A549 (cell line): ENCODE measurements around the gene HSD11B1. TPM values are rescaled to one million over a fixed set of nuclear protein-coding genes. Genes with fewer than 3 reads are reported as not detected.

Experiments
- ATAC-seq, 2 experiments: fragments of 200-7000 bp in 1 of 2; fragments of >200 bp in 1 of 2; cut with Nextera tagmentation in 1 of 2; cut with Tn5 transposase in 1 of 2; 3 replicates each; pipeline versions ENCODE4 v1.8.0 to v1.9.1; 2018 to 2020; ENCODE audit warnings: mild to moderate bottlenecking in 1 of 2, moderate library complexity in 1 of 2
- CTCF ChIA-PET: fragments of 300-600 bp; sonication (Branson Sonifier 250); formaldehyde crosslinking; extraction: SDS; loops from one replicate; lab custom pipeline; 2021; ENCODE audit warnings: antibody characterized with exemption, inconsistent platforms; lab: Yijun Ruan, JAX
- POLR2A ChIA-PET: fragments of 350-600 bp; formaldehyde crosslinking; extraction: SDS; loops from one replicate; lab custom pipeline; 2021; ENCODE audit warnings: antibody characterized with exemption, inconsistent platforms; lab: Yijun Ruan, JAX
- DNase-seq, 2 experiments: peaks; one replicate each; pipeline versions ENCODE4 v3.0.0 to v3.0.0-alpha.2; 2011 to 2016; ENCODE audit warnings: low read depth in 1 of 2, low spot score in 1 of 2
- FAIRE-seq: peaks from 2 replicates; lab custom pipeline; 2011; peaks lifted over from hg19 to GRCh38; lab: Jason Lieb, UNC
- H3K27ac ChIP-seq, 2 experiments: fragments of >200 bp; sonication (Bioruptor Twin); formaldehyde crosslinking; 3 replicates each; pipeline ENCODE4 v1.5.1; 2016 to 2017
- H3K4me1 ChIP-seq: fragments of >200 bp; sonication (Bioruptor Twin); formaldehyde crosslinking; 3 replicates; pipeline ENCODE4 v1.6.1; 2016
- H3K4me2 ChIP-seq: fragments of >200 bp; sonication (Bioruptor Twin); formaldehyde crosslinking; 3 replicates; pipeline ENCODE4 v1.6.1; 2016
- H3K4me3 ChIP-seq: fragments of >200 bp; sonication (Bioruptor Twin); formaldehyde crosslinking; 3 replicates; pipeline ENCODE4 v1.5.1; 2016
- H3K9me3 ChIP-seq: fragments of >200 bp; sonication (Bioruptor Twin); formaldehyde crosslinking; 3 replicates; pipeline ENCODE4 v1.6.1; 2016
- BCL3 ChIP-seq: fragments of >200 bp; sonication (Bioruptor Twin); formaldehyde crosslinking; IDR thresholded peaks from 3 replicates; pipeline ENCODE4 v1.6.1; 2016
- CBX2 ChIP-seq: fragments of 200-600 bp; sonication (generic); IDR thresholded peaks from 2 replicates; pipeline ENCODE4 v1.6.1; 2016; ENCODE audit warnings: low read depth, mild to moderate bottlenecking, borderline replicate concordance
- CEBPB ChIP-seq, 2 experiments: fragments of >200 bp in 1 of 2; sonication (Bioruptor Twin) in 1 of 2; formaldehyde crosslinking in 1 of 2; IDR thresholded peaks; 2 replicates each; pipeline ENCODE4 v1.6.1; 2012 to 2016
- CHD2 ChIP-seq: fragments of 150-350 bp; IDR thresholded peaks from 2 replicates; pipeline ENCODE4 v1.6.1; 2014; ENCODE audit warnings: low read length; ENCODE audit not compliant: partially characterized antibody
- E2F6 ChIP-seq: IDR thresholded peaks from 2 replicates; pipeline ENCODE4 v1.6.1; 2012; ENCODE audit warnings: low read depth, borderline replicate concordance
- EHMT2 ChIP-seq: fragments of 200-600 bp; sonication (generic); IDR thresholded peaks from 2 replicates; pipeline ENCODE4 v1.6.1; 2016; ENCODE audit warnings: antibody characterized with exemption, low read depth, mild to moderate bottlenecking, moderate library complexity
- EP300 ChIP-seq, 2 experiments: fragments of >200 bp; sonication (Bioruptor Twin); formaldehyde crosslinking; IDR thresholded peaks; 2 replicates in 1 of 2; 3 replicates in 1 of 2; pipeline ENCODE4 v1.6.1; 2016 to 2017
- ESRRA ChIP-seq: fragments of 150-350 bp; IDR thresholded peaks from 2 replicates; pipeline ENCODE4 v1.6.1; 2014; ENCODE audit warnings: mild to moderate bottlenecking, low read length, borderline replicate concordance
- HDAC2 ChIP-seq: fragments of 200-600 bp; sonication (generic); IDR thresholded peaks from 2 replicates; pipeline ENCODE4 v1.6.1; 2016
- HEYL ChIP-seq: fragments of 250-450 bp; sonication (Bioruptor Pico); IDR thresholded peaks from 2 replicates; pipeline ENCODE4 v1.8.0; 2021; ENCODE audit warnings: mild to moderate bottlenecking, moderate library complexity
- JUNB ChIP-seq: fragments of >200 bp; sonication (Bioruptor Twin); formaldehyde crosslinking; IDR thresholded peaks from 2 replicates; pipeline ENCODE4 v1.6.1; 2016
- NFE2L2 ChIP-seq: fragments of 150-350 bp; conservative IDR thresholded peaks from 2 replicates; pipeline ENCODE4 v1.6.1; 2014; ENCODE audit warnings: low read length
- NR3C1 ChIP-seq: fragments of >200 bp; sonication (Bioruptor Twin); formaldehyde crosslinking; IDR thresholded peaks from 3 replicates; pipeline ENCODE4 v1.6.1; 2017
- PBX3 ChIP-seq: IDR thresholded peaks from 2 replicates; pipeline ENCODE4 v1.6.1; 2012
- RARB ChIP-seq: fragments of 250-450 bp; sonication (Bioruptor Pico); IDR thresholded peaks from 2 replicates; pipeline ENCODE4 v1.8.0; 2021; ENCODE audit warnings: mild to moderate bottlenecking, moderate library complexity
- SREBF2 ChIP-seq: fragments of 450-650 bp; IDR thresholded peaks from 2 replicates; pipeline ENCODE4 v1.6.1; 2014; ENCODE audit warnings: mild to moderate bottlenecking, moderate library complexity
- TFCP2L1 ChIP-seq: fragments of 250-450 bp; sonication (Bioruptor Pico); IDR thresholded peaks from 2 replicates; pipeline ENCODE4 v1.5.0; 2021; ENCODE audit warnings: mild to moderate bottlenecking
- TP53 ChIP-seq: fragments of 250-450 bp; sonication (Bioruptor Pico); IDR thresholded peaks from 2 replicates; pipeline ENCODE4 v1.5.0; 2021; ENCODE audit warnings: mild to moderate bottlenecking, moderate library complexity
- ZC3H11A ChIP-seq: fragments of 450-650 bp; IDR thresholded peaks from 2 replicates; pipeline ENCODE4 v1.6.1; 2014; ENCODE audit warnings: antibody characterized with exemption, mild to moderate bottlenecking
- WGBS: methylation state at CpG from one replicate; pipeline ENCODE4 v1.1.6; 2017; ENCODE audit errors: missing lambda C conversion rate; 5-methylcytosine and 5-hydroxymethylcytosine counted together
- polyA plus RNA-seq, 4 experiments: library from polyadenylated mRNA; depleted of rRNA in 3 of 4; stranded (reverse); fragments of >200 nt; fragmentation: RNase III in 1 of 4; extraction: RNeasy Plus Mini Kit Qiagen cat#74134 plus additional on column Dnase treatment in 1 of 4; gene quantifications; 2 replicates in 3 of 4; 3 replicates in 1 of 4; pipeline ENCODE4 v1.2.3, GENCODE V29; 2011 to 2017
- TF ChIP-seq, protein P1 (sequence below): fragments of >200 bp; sonication (Bioruptor Twin); formaldehyde crosslinking; IDR thresholded peaks from 2 replicates; pipeline ENCODE4 v1.6.1; 2016
- TF ChIP-seq, protein P2 (sequence below): IDR thresholded peaks from 2 replicates; pipeline ENCODE4 v1.6.1; 2012

HSD11B1 gene
- polyA plus RNA-seq, 2 of the 4 experiments (the other 2 are of a cell fraction), result not detected

- TF ChIP-seq HDAC2, result no peak
- no peak for TF ChIP-seq BCL3
- TF ChIP-seq NR3C1, result no peak
- TF ChIP-seq E2F6, result no peak
- no peak for TF ChIP-seq RARB (CRISPR knock-in tag)
- no peak for TF ChIP-seq ZC3H11A
- TF ChIP-seq, all 56 proteins: peak for 0
Measured at GRCh38 chr1:209707308-209707707, 2.7 kb downstream of the HSD11B1 start (continued).

DNA sequence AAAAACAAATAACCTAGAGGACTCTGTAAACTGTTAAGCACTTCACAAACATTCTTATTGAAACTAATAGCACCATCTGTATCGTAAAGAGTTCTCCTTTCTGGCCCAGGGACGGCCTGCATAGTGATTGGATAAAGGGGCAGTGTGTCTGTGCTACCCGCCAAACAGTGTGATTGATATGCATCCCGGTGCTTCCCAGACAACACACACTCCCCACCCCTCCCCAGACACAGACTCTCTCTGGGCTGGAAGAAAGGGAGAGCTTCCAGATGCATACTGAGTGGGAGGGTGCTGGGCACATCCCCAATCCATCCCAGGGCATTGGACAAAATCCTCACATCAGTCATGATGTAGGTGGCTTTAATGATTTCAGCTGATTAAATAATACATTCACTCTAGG, 3.7 kb downstream of the HSD11B1 start:
- TF ChIP-seq EP300 (IDR thresholded peaks at IDR 0.05), result no peak
- no peak for TF ChIP-seq JUNB
- TF ChIP-seq, protein P1, sequence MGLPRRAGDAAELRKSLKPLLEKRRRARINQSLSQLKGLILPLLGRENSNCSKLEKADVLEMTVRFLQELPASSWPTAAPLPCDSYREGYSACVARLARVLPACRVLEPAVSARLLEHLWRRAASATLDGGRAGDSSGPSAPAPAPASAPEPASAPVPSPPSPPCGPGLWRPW, result no peak
- TF ChIP-seq HDAC2, result no peak
- TF ChIP-seq CEBPB (IDR thresholded peaks at IDR 0.05), result no peak
- TF ChIP-seq CHD2, result no peak
- no peak for TF ChIP-seq TFCP2L1 (CRISPR knock-in tag)
- no peak for TF ChIP-seq PBX3
- no peak for TF ChIP-seq NFE2L2
- no peak for TF ChIP-seq HEYL (CRISPR knock-in tag)
- TF ChIP-seq, protein P2, sequence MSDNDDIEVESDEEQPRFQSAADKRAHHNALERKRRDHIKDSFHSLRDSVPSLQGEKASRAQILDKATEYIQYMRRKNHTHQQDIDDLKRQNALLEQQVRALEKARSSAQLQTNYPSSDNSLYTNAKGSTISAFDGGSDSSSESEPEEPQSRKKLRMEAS, result no peak
- TF ChIP-seq EHMT2, result no peak
- no peak for TF ChIP-seq SREBF2
- ATAC-seq (no peak), FAIRE-seq (no peak), DNase-seq (no peak)
- H3K9me3 ChIP-seq, result no peaks in the 10 kb centered on the region
- ChIA-PET CTCF (interaction anchor here (1.2 to 1.3 kb wide), 2 partner anchors 40 to 106 kb away, joined by 3 to 4 read pairs; no protein-coding TSS in a partner anchor), POLR2A (no interaction called here)
- no peak overlapping the region for H3K4me3 ChIP-seq
- H3K4me2 ChIP-seq, result no peak overlapping the region
- WGBS, result 35% methylated on average over 4 of the region's 4 CpGs
- H3K4me1 ChIP-seq, result no peaks in the 10 kb centered on the region
- no peak overlapping the region for H3K27ac ChIP-seq

DNA sequence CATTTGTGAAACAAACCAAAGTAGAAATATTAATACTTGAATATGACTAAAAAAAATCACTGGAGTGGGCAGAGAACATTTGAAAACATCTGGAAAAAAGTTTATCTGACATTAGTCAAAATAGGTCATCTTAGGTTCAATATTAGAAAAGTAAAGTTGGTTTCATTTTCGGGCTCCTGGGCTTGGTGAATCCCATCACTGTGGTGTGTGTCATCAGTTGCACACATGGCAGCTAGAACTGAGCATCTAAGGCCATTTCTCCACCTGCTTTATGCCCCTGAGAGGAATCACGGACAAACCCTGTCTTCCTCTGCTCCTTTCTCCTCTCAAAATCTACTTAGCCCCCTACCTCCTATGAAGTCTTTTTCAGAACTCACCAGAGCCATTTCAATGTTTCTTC, 5.4 kb downstream of the HSD11B1 start:
- no peak for TF ChIP-seq JUNB
- no peak for TF ChIP-seq CBX2
- no peak for TF ChIP-seq TP53 (CRISPR knock-in tag)
- TF ChIP-seq ESRRA, result no peak
- CTCF ChIA-PET, result no interaction called here
- 7% methylated on average over 2 of the region's 2 CpGs for WGBS

DNA sequence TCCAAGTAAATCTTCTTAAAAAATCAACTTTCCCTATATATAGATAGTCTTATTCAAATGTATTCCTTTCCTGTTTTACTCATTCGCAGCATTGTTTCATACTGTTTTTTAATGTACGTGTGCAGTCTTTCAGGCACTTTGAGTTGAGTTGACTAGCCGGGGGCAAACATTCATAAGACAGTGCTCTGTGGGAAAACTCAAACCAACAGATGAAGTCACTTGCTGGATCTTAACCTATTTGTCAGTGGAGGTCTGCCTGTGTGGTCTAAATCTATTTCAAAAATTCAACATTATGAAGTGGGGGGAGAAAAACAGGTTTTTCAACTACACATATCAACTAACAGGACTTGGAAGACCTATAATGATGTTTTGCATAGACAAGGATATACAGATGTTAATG, 6.2 kb downstream of the HSD11B1 start:
- ChIA-PET POLR2A (no interaction called here), CTCF (no interaction called here)

More for the DNA sequence above, 5.4 kb downstream of the HSD11B1 start:
- Histone ChIP-seq H3K4me1 (no peaks in the 10 kb centered on the region), H3K27ac (no peak overlapping the region), H3K4me3 (no peak overlapping the region), H3K4me2 (no peak overlapping the region), H3K9me3 (no peaks in the 10 kb centered on the region)
- POLR2A ChIA-PET, result no interaction called here
- FAIRE-seq (no peak), ATAC-seq (no peak), DNase-seq (no peak)

More for the DNA sequence above, 6.2 kb downstream of the HSD11B1 start:
- no peak for FAIRE-seq
- TF ChIP-seq, protein P1, result no peak
- 49% methylated on average over 3 of the region's 3 CpGs for whole genome bisulfite sequencing
- no peak for ATAC-seq
- Histone ChIP-seq H3K27ac (no peak overlapping the region), H3K4me2 (no peak overlapping the region), H3K4me1 (no peaks in the 10 kb centered on the region), H3K9me3 (no peaks in the 10 kb centered on the region), H3K4me3 (no peak overlapping the region)
- DNase-seq, result no peak
